Lung (tissue), 12 donors: ENCODE measurements around the gene MICAL2. TPM values are rescaled to one million over a fixed set of nuclear protein-coding genes. Genes with fewer than 3 reads are reported as not detected.

ENCODE experiments used
- ATAC-seq: fragments of 200-7000 bp; cut with Tn5 transposase; one replicate; pipeline ENCODE4 v1.9.1; 2020; ENCODE audit warnings: moderate number of reproducible peaks; ENCODE audit not compliant: insufficient read depth, low FRiP score
- DNase-seq, 3 donors: peaks; one replicate each; pipeline ENCODE4 v3.0.0-alpha.2; 2013 to 2017
- H3K27ac ChIP-seq, 2 donors: one replicate each; pipeline ENCODE4 v1.5.1; 2013; ENCODE audit warnings: mild to moderate bottlenecking in 2 of 2, moderate library complexity in 2 of 2, control low read depth in 1 of 2, inconsistent platforms in 1 of 2, low read depth in 1 of 2, low read length in 1 of 2
- H3K27me3 ChIP-seq, 3 donors: one replicate each; pipeline ENCODE4 v1.5.1; 2013; ENCODE audit warnings: low read length in 2 of 3; ENCODE audit not compliant: control insufficient read depth in 3 of 3, insufficient read depth in 3 of 3
- H3K36me3 ChIP-seq, 4 donors: one replicate each; pipeline ENCODE4 v1.5.1; 2013; ENCODE audit warnings: low read length in 4 of 4, mild to moderate bottlenecking in 1 of 4, moderate library complexity in 1 of 4; ENCODE audit not compliant: control insufficient read depth in 4 of 4, insufficient read depth in 4 of 4
- H3K4me1 ChIP-seq, 5 donors: one replicate each; pipeline ENCODE4 v1.5.1; 2013; ENCODE audit warnings: low read length in 5 of 5, mild to moderate bottlenecking in 2 of 5, moderate library complexity in 1 of 5; ENCODE audit not compliant: control insufficient read depth in 5 of 5, insufficient read depth in 5 of 5
- H3K4me3 ChIP-seq: one replicate; pipeline ENCODE4 v1.5.1; 2013; ENCODE audit warnings: mild to moderate bottlenecking, control low read depth, moderate library complexity
- H3K9ac ChIP-seq, 2 donors: one replicate each; pipeline ENCODE4 v1.5.1; 2013; ENCODE audit warnings: low read length in 2 of 2, control low read depth in 1 of 2; ENCODE audit not compliant: insufficient read depth in 1 of 2
- H3K9me3 ChIP-seq, 4 donors: one replicate each; pipeline ENCODE4 v1.5.1; 2013; ENCODE audit warnings: low read length in 3 of 4, mild to moderate bottlenecking in 1 of 4, moderate library complexity in 1 of 4; ENCODE audit not compliant: control insufficient read depth in 4 of 4, insufficient read depth in 3 of 4
- CTCF ChIP-seq: IDR thresholded peaks from 2 replicates; pipeline ENCODE4 v1.5.1; 2012; ENCODE audit warnings: mild to moderate bottlenecking; ENCODE audit errors: control extremely low read depth, extremely low read depth
- WGBS, 2 donors: extraction: QIAGEN DNeasy Blood & Tissue Kit; methylation state at CpG; one replicate each; pipeline ENCODE4 v1.1.7; 2013; 5-methylcytosine and 5-hydroxymethylcytosine counted together
- polyA plus RNA-seq, 2 donors: library from polyadenylated mRNA; stranded (reverse); fragments of 200-250 nt; gene quantifications; one replicate each; pipeline ENCODE4 v1.2.1, GENCODE V29; 2013
- total RNA-seq, 2 donors: library from RNA; depleted of rRNA in 1 of 2; stranded (reverse); fragments of >200 nt in 1 of 2; gene quantifications; one replicate each; pipeline ENCODE4 v1.2.1, GENCODE V29; 2014 to 2021
- donor health status: control.
- donor health status: control.
- donor health status: Bipolar disorder and iron deficiency.
- donor health status: healthy.
- donor health status: DM: yes; HTN: yes; CAD: no.

Gene MICAL2
- total and polyA plus RNA-seq, 4 donors: 38.2 to 218 (median 99.6) TPM

GRCh38 chr11:12276831-12277475 lies 166.6 kb downstream of the MICAL2 start:
- no peak for TF ChIP-seq CTCF
- ATAC-seq (no peak), DNase-seq (no peak)

GRCh38 chr11:12278766-12279671 lies 168.6 kb downstream of the MICAL2 start:
- Histone ChIP-seq H3K27ac (peak overlapping the region in 1 of 2 donors; percentile 42), H3K27me3 (no peaks in the 10 kb centered on the region), H3K9me3 (no peaks in the 10 kb centered on the region), H3K9ac (no peak overlapping the region), H3K36me3 (no peaks in the 10 kb centered on the region), H3K4me3 (no peak overlapping the region), H3K4me1 (no peaks in the 10 kb centered on the region)
- DNase-seq (no peak), ATAC-seq (no peak)
- WGBS, 2 donors: 91 to 93% methylated on average over 13 of the region's 13 CpGs
- no peak for TF ChIP-seq CTCF

More at GRCh38 chr11:12276831-12277475, 166.6 kb downstream of the MICAL2 start:
- Histone ChIP-seq H3K36me3 (no peaks in the 10 kb centered on the region), H3K4me1 (no peaks in the 10 kb centered on the region), H3K27me3 (no peaks in the 10 kb centered on the region), H3K9me3 (no peaks in the 10 kb centered on the region), H3K4me3 (no peak overlapping the region), H3K27ac (no peak overlapping the region), H3K9ac (no peak overlapping the region)
- 86 to 92% methylated on average over 10 of the region's 10 CpGs for WGBS, 2 donors

DNA sequence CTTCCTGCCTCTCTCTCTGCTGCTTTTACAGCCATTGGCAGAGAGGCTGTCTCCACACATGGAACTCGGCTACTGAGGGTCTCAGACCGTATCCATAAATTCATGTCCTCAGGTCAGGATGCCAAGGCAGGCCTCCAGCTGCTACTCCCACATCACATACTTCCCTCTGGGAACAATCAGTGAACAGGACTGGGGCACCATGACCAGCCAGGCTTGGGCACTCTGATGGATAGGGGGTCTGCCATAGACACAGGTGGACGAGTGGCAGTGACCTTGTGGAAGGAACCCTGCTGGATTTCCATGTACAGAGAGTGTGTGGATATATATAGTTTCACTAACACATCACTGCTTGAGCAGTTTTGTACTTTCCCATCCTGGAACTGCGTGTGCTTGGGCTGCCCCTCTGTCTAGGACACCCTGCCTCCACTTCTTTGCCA lies 169.3 kb downstream of the MICAL2 start:
- no peaks in the 10 kb centered on the region for H3K27me3 ChIP-seq
- ATAC-seq (no peak), DNase-seq (no peak)

More for the DNA sequence above, 169.3 kb downstream of the MICAL2 start:
- TF ChIP-seq CTCF: no peak
- peaks cover 0 to 3% (median 0%) of the 10 kb centered on the region in 5 donors for H3K4me1 ChIP-seq
- WGBS, 2 donors: 84 to 91% methylated on average over 4 of the region's 4 CpGs
- peak overlapping the region in 1 of 2 donors; percentile 42 for H3K27ac ChIP-seq
- H3K4me3 ChIP-seq: no peak overlapping the region
- no peaks in the 10 kb centered on the region for H3K9me3 ChIP-seq
- H3K36me3 ChIP-seq: no peaks in the 10 kb centered on the region
- no peak overlapping the region for H3K9ac ChIP-seq
